ENCODE measurements around the gene GNAS-AS1.

Gene GNAS-AS1

GRCh38 chr20:58810879-58811250 is 39.8 kb downstream of the GNAS-AS1 start:
- TF ChIP-seq CTCF (IDR thresholded peaks at IDR 0.05; ENCODE audit: insufficient read depth, missing control alignments): no peak
- FAIRE-seq (no peak), DNase-seq (ENCODE audit: insufficient read length, low spot score) (no peak)

GRCh38 chr20:58810116-58810878 is 40.4 kb downstream of the GNAS-AS1 start:
- DNase-seq (ENCODE audit: insufficient read length, low spot score) (no peak), FAIRE-seq (no peak)
- TF ChIP-seq CTCF (IDR thresholded peaks at IDR 0.05; ENCODE audit: insufficient read depth, missing control alignments): no peak

- TF ChIP-seq CTCF (IDR thresholded peaks at IDR 0.05; ENCODE audit: insufficient read depth, missing control alignments): no peak
- no peak for DNase-seq (ENCODE audit: insufficient read length, low spot score)
- no peak for FAIRE-seq
These were observed 42.2 kb downstream of the GNAS-AS1 start for GRCh38 chr20:58808271-58809046.

DNA sequence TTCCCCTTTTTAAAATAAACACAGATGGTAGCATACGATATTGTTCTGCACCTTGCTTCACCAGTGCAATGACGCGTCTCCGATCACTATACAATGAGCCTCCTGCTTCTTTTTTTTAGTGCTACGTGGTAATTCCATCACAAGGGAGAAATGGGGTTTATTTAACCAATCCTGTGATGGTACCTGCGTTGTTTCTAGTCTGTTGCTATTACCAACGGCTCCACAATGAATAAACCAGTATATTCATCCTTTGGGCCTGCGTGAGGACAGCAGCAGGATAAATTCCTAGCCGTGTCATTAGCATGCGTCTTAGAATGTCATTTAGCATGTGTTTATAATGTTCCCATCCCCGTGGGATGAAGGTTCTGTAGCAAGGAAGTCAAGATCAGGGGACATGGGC is 42.9 kb downstream of the GNAS-AS1 start:
- TF ChIP-seq CTCF (IDR thresholded peaks at IDR 0.05; ENCODE audit: insufficient read depth, missing control alignments): no peak
- no peak for DNase-seq (ENCODE audit: insufficient read length, low spot score)
- no peak for FAIRE-seq

DNA sequence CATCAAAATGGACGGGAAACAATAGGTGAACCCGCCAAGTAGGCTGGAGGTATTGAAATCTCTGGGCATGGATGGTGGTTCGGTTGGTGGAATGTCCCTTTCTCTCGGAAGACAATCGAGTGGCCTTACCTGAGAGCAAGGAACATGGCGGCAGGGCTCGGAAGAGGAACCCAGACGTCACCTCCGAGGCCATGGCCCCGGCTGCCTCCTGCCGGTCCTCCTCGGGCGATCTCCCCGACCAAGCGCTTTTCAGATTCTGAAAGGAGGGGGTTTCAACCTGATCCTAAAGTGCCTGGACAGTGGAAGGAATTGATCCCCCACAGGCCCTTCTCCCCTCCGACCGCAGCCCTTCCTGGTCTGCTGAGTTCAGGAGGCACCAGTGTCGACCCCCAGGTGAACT is 47.2 kb downstream of the GNAS-AS1 start:
- TF ChIP-seq CTCF (IDR thresholded peaks at IDR 0.05; ENCODE audit: insufficient read depth, missing control alignments): no peak
- FAIRE-seq (no peak), DNase-seq (ENCODE audit: insufficient read length, low spot score) (no peak)

GRCh38 chr20:58802061-58802460 is 48.6 kb downstream of the GNAS-AS1 start:
- DNase-seq (ENCODE audit: insufficient read length, low spot score): no peak
- no peak for TF ChIP-seq CTCF (IDR thresholded peaks at IDR 0.05; ENCODE audit: insufficient read depth, missing control alignments)
- no peak for FAIRE-seq
